Loucy (cell line): ENCODE results near the gene KCNT2.

Source experiments
- H2AFZ ChIP-seq: fragments of 200-600 bp; sonication (generic); 2 replicates; pipeline ENCODE4 v1.6.0; 2016; ENCODE audit warnings: antibody characterized with exemption, mild to moderate bottlenecking, low read length, moderate library complexity
- H3F3A ChIP-seq: fragments of 200-600 bp; 2 replicates; pipeline ENCODE4 v1.6.0; 2016; ENCODE audit warnings: antibody characterized with exemption, low read depth, mild to moderate bottlenecking
- H3K27me3 ChIP-seq: fragments of 200-600 bp; sonication (generic); 2 replicates; pipeline ENCODE4 v1.6.1; 2014; ENCODE audit warnings: low read length, mild to moderate bottlenecking; ENCODE audit not compliant: insufficient read depth, poor library complexity, severe bottlenecking
- H3K36me3 ChIP-seq: fragments of 200-600 bp; sonication (generic); 2 replicates; pipeline ENCODE4 v1.6.1; 2016; ENCODE audit warnings: low read length; ENCODE audit not compliant: insufficient read depth
- H3K4me1 ChIP-seq: fragments of 200-600 bp; sonication (generic); 2 replicates; pipeline ENCODE4 v1.5.1; 2014; ENCODE audit warnings: low read length, mild to moderate bottlenecking; ENCODE audit not compliant: insufficient read depth, poor library complexity, severe bottlenecking
- H3K4me2 ChIP-seq: fragments of 200-600 bp; sonication (generic); 2 replicates; pipeline ENCODE4 v1.6.0; 2014; ENCODE audit warnings: antibody characterized with exemption, low read length, low read depth, mild to moderate bottlenecking; ENCODE audit not compliant: poor library complexity, severe bottlenecking
- H3K4me3 ChIP-seq: fragments of 200-600 bp; sonication (generic); 2 replicates; pipeline ENCODE4 v1.5.1; 2014; ENCODE audit warnings: low read length, mild to moderate bottlenecking, mixed read lengths; ENCODE audit not compliant: poor library complexity, severe bottlenecking
- H3K79me2 ChIP-seq: fragments of 200-600 bp; sonication (generic); 2 replicates; pipeline ENCODE4 v1.6.1; 2014; ENCODE audit warnings: low read length; ENCODE audit not compliant: insufficient read depth
- H3K9ac ChIP-seq: fragments of 200-600 bp; sonication (generic); 2 replicates; pipeline ENCODE4 v1.6.0; 2014; ENCODE audit warnings: mild to moderate bottlenecking, low read depth, low read length, moderate library complexity; ENCODE audit not compliant: poor library complexity, severe bottlenecking
- H3K9me2 ChIP-seq: fragments of 200-600 bp; sonication (generic); replicated peaks from 2 replicates; pipeline ENCODE4 v1.6.1; 2016; ENCODE audit warnings: low read depth, low read length, mixed read lengths
- H3K9me3 ChIP-seq: fragments of 200-600 bp; sonication (generic); 2 replicates; pipeline ENCODE4 v1.6.1; 2014; ENCODE audit warnings: mild to moderate bottlenecking, antibody characterized with exemption, low read length, low read depth; ENCODE audit not compliant: insufficient read depth
- H4K20me1 ChIP-seq: fragments of 200-600 bp; sonication (generic); 2 replicates; pipeline ENCODE4 v1.6.0; 2014; ENCODE audit warnings: antibody characterized with exemption, low read length, mild to moderate bottlenecking; ENCODE audit not compliant: insufficient read depth, poor library complexity, severe bottlenecking
- EZH2phosphoT487 ChIP-seq: fragments of 200-600 bp; IDR thresholded peaks from 2 replicates; pipeline ENCODE4 v1.6.1; 2018; ENCODE audit warnings: antibody characterized with exemption, mild to moderate bottlenecking, moderate library complexity, borderline replicate concordance
- TF ChIP-seq, protein P1 (sequence below): fragments of 200-600 bp; sonication (generic); conservative IDR thresholded peaks from 2 replicates; pipeline ENCODE4 v1.5.1; 2014; ENCODE audit warnings: mild to moderate bottlenecking, antibody characterized with exemption, low read length

KCNT2 gene

DNA sequence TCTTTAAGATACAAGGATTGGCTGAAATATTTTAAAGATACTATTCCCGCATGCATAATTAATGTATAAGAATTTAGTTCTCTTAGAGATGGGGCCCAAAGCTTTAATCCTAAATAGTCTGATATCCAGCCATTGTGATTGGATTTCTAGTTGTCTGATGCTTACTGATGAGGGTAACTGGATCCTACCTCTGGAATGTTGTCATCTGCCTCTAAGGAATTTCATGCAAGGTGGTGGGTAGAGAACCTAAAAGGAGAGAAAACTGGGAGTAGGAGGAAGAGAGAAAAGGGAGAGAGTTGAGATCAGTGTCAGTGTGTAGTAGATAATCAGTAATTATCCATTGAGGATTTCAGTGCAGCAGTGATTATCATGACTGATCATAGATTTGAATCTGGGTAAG is 295.5 kb downstream of the KCNT2 start:
- no peak for TF ChIP-seq EZH2phosphoT487
- TF ChIP-seq, protein P1, sequence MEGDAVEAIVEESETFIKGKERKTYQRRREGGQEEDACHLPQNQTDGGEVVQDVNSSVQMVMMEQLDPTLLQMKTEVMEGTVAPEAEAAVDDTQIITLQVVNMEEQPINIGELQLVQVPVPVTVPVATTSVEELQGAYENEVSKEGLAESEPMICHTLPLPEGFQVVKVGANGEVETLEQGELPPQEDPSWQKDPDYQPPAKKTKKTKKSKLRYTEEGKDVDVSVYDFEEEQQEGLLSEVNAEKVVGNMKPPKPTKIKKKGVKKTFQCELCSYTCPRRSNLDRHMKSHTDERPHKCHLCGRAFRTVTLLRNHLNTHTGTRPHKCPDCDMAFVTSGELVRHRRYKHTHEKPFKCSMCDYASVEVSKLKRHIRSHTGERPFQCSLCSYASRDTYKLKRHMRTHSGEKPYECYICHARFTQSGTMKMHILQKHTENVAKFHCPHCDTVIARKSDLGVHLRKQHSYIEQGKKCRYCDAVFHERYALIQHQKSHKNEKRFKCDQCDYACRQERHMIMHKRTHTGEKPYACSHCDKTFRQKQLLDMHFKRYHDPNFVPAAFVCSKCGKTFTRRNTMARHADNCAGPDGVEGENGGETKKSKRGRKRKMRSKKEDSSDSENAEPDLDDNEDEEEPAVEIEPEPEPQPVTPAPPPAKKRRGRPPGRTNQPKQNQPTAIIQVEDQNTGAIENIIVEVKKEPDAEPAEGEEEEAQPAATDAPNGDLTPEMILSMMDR = no peak
- H3K9ac ChIP-seq = no peak overlapping the region
- no peaks in the 10 kb centered on the region for H3F3A ChIP-seq
- H3K9me3 ChIP-seq = no peaks in the 10 kb centered on the region
- H3K79me2 ChIP-seq = no peaks in the 10 kb centered on the region
- H4K20me1 ChIP-seq = no peaks in the 10 kb centered on the region
- no peaks in the 10 kb centered on the region for H3K36me3 ChIP-seq
- no peak overlapping the region for H3K4me3 ChIP-seq
- H2AFZ ChIP-seq = no peak overlapping the region
- no peaks in the 10 kb centered on the region for H3K9me2 ChIP-seq
- no peaks in the 10 kb centered on the region for H3K27me3 ChIP-seq
- H3K4me2 ChIP-seq = no peak overlapping the region
- H3K4me1 ChIP-seq = no peaks in the 10 kb centered on the region

DNA sequence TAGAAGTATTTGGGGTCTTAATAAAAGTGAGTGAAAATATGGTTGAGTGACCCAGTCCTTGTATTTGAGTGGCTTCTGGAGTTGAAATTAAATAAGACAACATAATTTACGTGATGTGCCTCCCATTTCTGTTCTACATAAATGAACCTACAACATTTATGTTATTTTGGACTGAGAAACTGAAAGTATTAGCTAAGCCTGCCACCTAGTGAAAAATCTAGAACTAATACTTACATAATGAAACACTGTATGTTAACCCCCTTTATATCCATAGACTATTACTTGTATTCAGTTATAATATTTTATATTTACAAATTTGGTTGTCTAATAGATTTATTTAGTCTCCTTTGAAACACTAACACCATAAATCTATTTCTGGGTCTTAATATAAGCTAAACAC is 298.9 kb downstream of the KCNT2 start:
- Histone ChIP-seq H3K4me1 (no peaks in the 10 kb centered on the region), H3K9ac (no peak overlapping the region), H3K4me2 (no peak overlapping the region), H3K9me2 (no peaks in the 10 kb centered on the region), H2AFZ (peak overlapping the region; percentile 39; the same call in 1 of the 2 replicates), H3K4me3 (no peak overlapping the region), H4K20me1 (no peaks in the 10 kb centered on the region), H3F3A (no peaks in the 10 kb centered on the region), H3K9me3 (no peaks in the 10 kb centered on the region), H3K36me3 (no peaks in the 10 kb centered on the region), H3K27me3 (no peaks in the 10 kb centered on the region), H3K79me2 (no peaks in the 10 kb centered on the region)
- TF ChIP-seq EZH2phosphoT487 = no peak
- TF ChIP-seq, protein P1 = peak; percentile 60

DNA sequence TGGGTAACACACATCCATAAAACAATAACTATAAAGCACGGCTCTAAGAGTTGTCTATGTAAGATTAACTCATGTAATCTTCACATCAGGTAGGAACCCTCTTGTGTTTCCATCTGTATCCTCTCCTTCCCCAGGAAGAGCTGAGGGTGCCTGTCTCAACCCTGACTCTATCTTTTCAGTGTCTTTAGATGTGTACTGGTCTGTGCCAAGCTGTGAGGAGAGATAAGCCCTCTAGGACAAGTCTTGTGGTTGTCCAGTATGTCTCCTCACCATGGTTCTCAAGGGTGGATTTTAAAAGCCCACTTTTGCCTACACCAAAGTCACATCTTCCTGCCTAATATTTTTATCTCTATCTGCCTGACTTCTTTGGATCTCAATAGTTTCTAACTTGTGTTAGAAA is 300.1 kb downstream of the KCNT2 start:
- no peak overlapping the region for H3K4me3 ChIP-seq
- TF ChIP-seq, protein P1 = no peak
- no peak for TF ChIP-seq EZH2phosphoT487
- no peaks in the 10 kb centered on the region for H3K9me3 ChIP-seq
- H3K4me2 ChIP-seq = no peak overlapping the region
- H4K20me1 ChIP-seq = no peaks in the 10 kb centered on the region
- no peaks in the 10 kb centered on the region for H3K27me3 ChIP-seq
- no peaks in the 10 kb centered on the region for H3K79me2 ChIP-seq
- no peak overlapping the region for H3K9ac ChIP-seq
- no peak overlapping the region for H2AFZ ChIP-seq
- no peaks in the 10 kb centered on the region for H3K9me2 ChIP-seq
- H3K4me1 ChIP-seq = no peaks in the 10 kb centered on the region
- no peaks in the 10 kb centered on the region for H3F3A ChIP-seq
- no peaks in the 10 kb centered on the region for H3K36me3 ChIP-seq
